ENCODE measurements around the gene EMILIN1. TPM values are rescaled to one million over a fixed set of nuclear protein-coding genes. Genes with fewer than 3 reads are reported as not detected.

The EMILIN1 gene
- total and polyA plus RNA-seq, 2 experiments from 2014 or later: 3.2 to 15.4 TPM

DNA sequence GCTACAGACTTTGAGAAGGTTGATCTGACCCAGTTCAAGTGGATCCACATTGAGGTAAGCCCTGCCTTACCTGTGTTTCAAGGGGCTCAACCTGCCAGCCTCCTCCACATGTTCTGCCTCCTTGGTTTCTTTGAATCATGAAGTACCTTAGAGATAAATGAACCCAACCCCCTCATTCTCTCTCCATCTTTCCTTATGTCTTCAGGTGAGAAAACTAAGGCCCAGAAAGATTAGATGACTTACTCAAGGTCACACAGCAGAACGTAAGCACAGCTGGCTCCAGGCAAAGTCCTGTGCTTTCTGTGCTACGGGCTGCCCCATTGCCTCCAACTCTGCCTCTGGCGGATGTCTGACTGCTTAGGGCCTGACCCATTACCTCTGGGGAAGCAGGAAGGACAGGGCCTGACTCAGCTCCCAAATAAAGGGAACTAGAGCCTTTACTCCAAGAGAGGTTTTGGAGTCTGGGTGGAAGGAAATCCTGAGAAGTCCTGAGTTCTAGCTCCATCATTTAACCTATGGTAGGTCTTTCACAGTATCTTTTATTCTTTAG, 18.4 kb downstream of the EMILIN1 start (continued):
- TF ChIP-seq, protein P1, sequence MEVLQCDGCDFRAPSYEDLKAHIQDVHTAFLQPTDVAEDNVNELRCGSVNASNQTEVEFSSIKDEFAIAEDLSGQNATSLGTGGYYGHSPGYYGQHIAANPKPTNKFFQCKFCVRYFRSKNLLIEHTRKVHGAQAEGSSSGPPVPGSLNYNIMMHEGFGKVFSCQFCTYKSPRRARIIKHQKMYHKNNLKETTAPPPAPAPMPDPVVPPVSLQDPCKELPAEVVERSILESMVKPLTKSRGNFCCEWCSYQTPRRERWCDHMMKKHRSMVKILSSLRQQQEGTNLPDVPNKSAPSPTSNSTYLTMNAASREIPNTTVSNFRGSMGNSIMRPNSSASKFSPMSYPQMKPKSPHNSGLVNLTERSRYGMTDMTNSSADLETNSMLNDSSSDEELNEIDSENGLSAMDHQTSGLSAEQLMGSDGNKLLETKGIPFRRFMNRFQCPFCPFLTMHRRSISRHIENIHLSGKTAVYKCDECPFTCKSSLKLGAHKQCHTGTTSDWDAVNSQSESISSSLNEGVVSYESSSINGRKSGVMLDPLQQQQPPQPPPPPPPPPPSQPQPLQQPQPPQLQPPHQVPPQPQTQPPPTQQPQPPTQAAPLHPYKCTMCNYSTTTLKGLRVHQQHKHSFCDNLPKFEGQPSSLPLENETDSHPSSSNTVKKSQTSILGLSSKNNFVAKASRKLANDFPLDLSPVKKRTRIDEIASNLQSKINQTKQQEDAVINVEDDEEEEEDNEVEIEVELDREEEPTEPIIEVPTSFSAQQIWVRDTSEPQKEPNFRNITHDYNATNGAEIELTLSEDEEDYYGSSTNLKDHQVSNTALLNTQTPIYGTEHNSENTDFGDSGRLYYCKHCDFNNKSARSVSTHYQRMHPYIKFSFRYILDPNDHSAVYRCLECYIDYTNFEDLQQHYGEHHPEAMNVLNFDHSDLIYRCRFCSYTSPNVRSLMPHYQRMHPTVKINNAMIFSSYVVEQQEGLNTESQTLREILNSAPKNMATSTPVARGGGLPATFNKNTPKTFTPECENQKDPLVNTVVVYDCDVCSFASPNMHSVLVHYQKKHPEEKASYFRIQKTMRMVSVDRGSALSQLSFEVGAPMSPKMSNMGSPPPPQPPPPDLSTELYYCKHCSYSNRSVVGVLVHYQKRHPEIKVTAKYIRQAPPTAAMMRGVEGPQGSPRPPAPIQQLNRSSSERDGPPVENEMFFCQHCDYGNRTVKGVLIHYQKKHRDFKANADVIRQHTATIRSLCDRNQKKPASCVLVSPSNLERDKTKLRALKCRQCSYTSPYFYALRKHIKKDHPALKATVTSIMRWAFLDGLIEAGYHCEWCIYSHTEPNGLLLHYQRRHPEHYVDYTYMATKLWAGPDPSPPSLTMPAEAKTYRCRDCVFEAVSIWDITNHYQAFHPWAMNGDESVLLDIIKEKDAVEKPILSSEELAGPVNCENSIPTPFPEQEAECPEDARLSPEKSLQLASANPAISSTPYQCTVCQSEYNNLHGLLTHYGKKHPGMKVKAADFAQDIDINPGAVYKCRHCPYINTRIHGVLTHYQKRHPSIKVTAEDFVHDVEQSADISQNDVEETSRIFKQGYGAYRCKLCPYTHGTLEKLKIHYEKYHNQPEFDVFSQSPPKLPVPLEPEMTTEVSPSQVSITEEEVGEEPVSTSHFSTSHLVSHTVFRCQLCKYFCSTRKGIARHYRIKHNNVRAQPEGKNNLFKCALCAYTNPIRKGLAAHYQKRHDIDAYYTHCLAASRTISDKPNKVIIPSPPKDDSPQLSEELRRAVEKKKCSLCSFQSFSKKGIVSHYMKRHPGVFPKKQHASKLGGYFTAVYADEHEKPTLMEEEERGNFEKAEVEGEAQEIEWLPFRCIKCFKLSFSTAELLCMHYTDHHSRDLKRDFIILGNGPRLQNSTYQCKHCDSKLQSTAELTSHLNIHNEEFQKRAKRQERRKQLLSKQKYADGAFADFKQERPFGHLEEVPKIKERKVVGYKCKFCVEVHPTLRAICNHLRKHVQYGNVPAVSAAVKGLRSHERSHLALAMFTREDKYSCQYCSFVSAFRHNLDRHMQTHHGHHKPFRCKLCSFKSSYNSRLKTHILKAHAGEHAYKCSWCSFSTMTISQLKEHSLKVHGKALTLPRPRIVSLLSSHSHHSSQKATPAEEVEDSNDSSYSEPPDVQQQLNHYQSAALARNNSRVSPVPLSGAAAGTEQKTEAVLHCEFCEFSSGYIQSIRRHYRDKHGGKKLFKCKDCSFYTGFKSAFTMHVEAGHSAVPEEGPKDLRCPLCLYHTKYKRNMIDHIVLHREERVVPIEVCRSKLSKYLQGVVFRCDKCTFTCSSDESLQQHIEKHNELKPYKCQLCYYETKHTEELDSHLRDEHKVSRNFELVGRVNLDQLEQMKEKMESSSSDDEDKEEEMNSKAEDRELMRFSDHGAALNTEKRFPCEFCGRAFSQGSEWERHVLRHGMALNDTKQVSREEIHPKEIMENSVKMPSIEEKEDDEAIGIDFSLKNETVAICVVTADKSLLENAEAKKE (CRISPR knock-in tag; IDR thresholded peaks at IDR 0.05): no peak
- TF ChIP-seq, protein P2, sequence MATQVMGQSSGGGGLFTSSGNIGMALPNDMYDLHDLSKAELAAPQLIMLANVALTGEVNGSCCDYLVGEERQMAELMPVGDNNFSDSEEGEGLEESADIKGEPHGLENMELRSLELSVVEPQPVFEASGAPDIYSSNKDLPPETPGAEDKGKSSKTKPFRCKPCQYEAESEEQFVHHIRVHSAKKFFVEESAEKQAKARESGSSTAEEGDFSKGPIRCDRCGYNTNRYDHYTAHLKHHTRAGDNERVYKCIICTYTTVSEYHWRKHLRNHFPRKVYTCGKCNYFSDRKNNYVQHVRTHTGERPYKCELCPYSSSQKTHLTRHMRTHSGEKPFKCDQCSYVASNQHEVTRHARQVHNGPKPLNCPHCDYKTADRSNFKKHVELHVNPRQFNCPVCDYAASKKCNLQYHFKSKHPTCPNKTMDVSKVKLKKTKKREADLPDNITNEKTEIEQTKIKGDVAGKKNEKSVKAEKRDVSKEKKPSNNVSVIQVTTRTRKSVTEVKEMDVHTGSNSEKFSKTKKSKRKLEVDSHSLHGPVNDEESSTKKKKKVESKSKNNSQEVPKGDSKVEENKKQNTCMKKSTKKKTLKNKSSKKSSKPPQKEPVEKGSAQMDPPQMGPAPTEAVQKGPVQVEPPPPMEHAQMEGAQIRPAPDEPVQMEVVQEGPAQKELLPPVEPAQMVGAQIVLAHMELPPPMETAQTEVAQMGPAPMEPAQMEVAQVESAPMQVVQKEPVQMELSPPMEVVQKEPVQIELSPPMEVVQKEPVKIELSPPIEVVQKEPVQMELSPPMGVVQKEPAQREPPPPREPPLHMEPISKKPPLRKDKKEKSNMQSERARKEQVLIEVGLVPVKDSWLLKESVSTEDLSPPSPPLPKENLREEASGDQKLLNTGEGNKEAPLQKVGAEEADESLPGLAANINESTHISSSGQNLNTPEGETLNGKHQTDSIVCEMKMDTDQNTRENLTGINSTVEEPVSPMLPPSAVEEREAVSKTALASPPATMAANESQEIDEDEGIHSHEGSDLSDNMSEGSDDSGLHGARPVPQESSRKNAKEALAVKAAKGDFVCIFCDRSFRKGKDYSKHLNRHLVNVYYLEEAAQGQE (IDR thresholded peaks at IDR 0.05; ENCODE audit: unreplicated experiment): no peak
- TF ChIP-seq POLR2AphosphoS5 (IDR thresholded peaks at IDR 0.05; ENCODE audit: low read depth): no peak
- TF ChIP-seq NANOG (IDR thresholded peaks at IDR 0.05; ENCODE audit: borderline replicate concordance): no peak

DNA sequence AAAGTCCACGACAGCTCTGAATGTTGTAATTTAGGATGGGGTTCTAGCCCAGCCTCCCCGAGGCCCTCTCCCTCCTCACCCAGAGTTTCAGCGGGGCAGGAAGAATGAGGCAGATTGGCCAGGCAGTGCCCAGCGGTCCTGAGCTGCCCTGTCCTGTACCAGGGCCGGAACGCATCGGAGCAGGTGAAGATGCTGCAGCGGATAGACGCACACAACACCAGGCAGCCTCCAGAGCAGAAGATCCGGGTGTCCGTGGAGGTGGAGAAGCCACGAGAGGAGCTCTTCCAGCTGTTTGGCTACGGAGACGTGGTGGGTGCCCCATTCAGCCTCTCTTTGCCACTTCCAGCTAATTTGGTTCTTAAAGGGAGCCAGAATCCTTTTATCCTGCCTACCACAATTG, 18.9 kb downstream of the EMILIN1 start:
- Histone ChIP-seq H3K4me2 (no peak overlapping the region), H3K4me1 (ENCODE audit: insufficient read depth) (peaks cover 4% of the 10 kb centered on the region; the same call in 1 of the 2 replicates), H3K27ac (ENCODE audit: low read depth) (no peak overlapping the region), H4K20me1 (replicated peaks; ENCODE audit: insufficient read depth) (no peaks in the 10 kb centered on the region; the same call in 1 of the 2 replicates), H3F3A (replicated peaks; ENCODE audit: low read depth) (no peaks in the 10 kb centered on the region), H3K79me2 (replicated peaks; ENCODE audit: insufficient read depth) (no peaks in the 10 kb centered on the region), H3K36me3 (ENCODE audit: insufficient read depth) (no peaks in the 10 kb centered on the region), H3K27me3 (ENCODE audit: insufficient read depth) (no peaks in the 10 kb centered on the region), H2AFZ (no peak overlapping the region), H3K9me2 (ENCODE audit: insufficient read depth) (no peaks in the 10 kb centered on the region), H3K4me3 (no peak overlapping the region)
- DNase-seq (ENCODE audit: low spot score): no peak
- no peak overlapping the region for H3K27ac Mint-ChIP-seq
- H3K4me3 Mint-ChIP-seq: no peak overlapping the region
- peaks cover 24% of the 10 kb centered on the region for H3K27me3 Mint-ChIP-seq (ENCODE audit: insufficient read depth, low read depth, poor library complexity)
- ATAC-seq: no peak
- H3K4me1 Mint-ChIP-seq: peaks cover 9% of the 10 kb centered on the region
- no peaks in the 10 kb centered on the region; the same call in 2 of the 3 replicates for H3K36me3 Mint-ChIP-seq (ENCODE audit: low read depth)
- no peaks in the 10 kb centered on the region; the same call in 2 of the 3 replicates for H3K9me3 Mint-ChIP-seq
- no peak for TF ChIP-seq JUNB (IDR thresholded peaks at IDR 0.05; ENCODE audit: unreplicated experiment)
- TF ChIP-seq, protein P1 (CRISPR knock-in tag; IDR thresholded peaks at IDR 0.05): no peak
- no peak for TF ChIP-seq NANOG (IDR thresholded peaks at IDR 0.05; ENCODE audit: borderline replicate concordance)

Data from GM23338 (cell line).